Measurements from ENCODE around the gene COMT. TPM values are rescaled to one million over a fixed set of nuclear protein-coding genes. Genes with fewer than 3 reads are reported as not detected.

COMT gene
- polyA plus RNA-seq, 6 donors from 2014 or later = 62.2 to 76.0 (median 69.6) TPM

DNA sequence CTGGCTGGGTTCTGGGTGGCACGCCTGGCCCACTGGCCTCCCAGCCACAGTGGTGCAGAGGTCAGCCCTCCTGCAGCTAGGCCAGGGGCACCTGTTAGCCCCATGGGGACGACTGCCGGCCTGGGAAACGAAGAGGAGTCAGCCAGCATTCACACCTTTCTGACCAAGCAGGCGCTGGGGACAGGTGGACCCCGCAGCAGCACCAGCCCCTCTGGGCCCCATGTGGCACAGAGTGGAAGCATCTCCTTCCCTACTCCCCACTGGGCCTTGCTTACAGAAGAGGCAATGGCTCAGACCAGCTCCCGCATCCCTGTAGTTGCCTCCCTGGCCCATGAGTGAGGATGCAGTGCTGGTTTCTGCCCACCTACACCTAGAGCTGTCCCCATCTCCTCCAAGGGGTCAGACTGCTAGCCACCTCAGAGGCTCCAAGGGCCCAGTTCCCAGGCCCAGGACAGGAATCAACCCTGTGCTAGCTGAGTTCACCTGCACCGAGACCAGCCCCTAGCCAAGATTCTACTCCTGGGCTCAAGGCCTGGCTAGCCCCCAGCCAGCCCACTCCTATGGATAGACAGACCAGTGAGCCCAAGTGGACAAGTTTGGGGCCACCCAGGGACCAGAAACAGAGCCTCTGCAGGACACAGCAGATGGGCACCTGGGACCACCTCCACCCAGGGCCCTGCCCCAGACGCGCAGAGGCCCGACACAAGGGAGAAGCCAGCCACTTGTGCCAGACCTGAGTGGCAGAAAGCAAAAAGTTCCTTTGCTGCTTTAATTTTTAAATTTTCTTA, 27.8 kb downstream of the COMT start:
- no peak for DNase-seq
- ATAC-seq (ENCODE audit: low read depth in 2 of 2) = no peak
- Mint-ChIP-seq H3K4me3 (peak overlapping the region in 1 of 8 donors; percentile 15), H3K36me3 (no peaks in the 10 kb centered on the region), H3K9me3 (no peaks in the 10 kb centered on the region), H3K4me1 (peaks cover 6 to 16% (median 9%) of the 10 kb centered on the region in 3 donors), H3K27ac (peak overlapping the region in 1 of 6 donors; percentile 19), H3K27me3 (no peaks in the 10 kb centered on the region)

GRCh38 chr22:19970031-19970478, 28.5 kb downstream of the COMT start:
- Mint-ChIP-seq H3K4me3 (no peak overlapping the region), H3K4me1 (peaks cover 9 to 21% (median 13%) of the 10 kb centered on the region in 3 donors), H3K27ac (peak overlapping the region in 1 of 6 donors; percentile 80), H3K36me3 (no peaks in the 10 kb centered on the region), H3K27me3 (peaks cover 0 to 6% (median 0%) of the 10 kb centered on the region in 3 donors), H3K9me3 (no peaks in the 10 kb centered on the region)
- ATAC-seq (ENCODE audit: low read depth in 2 of 2) = no peak
- no peak for DNase-seq

DNA sequence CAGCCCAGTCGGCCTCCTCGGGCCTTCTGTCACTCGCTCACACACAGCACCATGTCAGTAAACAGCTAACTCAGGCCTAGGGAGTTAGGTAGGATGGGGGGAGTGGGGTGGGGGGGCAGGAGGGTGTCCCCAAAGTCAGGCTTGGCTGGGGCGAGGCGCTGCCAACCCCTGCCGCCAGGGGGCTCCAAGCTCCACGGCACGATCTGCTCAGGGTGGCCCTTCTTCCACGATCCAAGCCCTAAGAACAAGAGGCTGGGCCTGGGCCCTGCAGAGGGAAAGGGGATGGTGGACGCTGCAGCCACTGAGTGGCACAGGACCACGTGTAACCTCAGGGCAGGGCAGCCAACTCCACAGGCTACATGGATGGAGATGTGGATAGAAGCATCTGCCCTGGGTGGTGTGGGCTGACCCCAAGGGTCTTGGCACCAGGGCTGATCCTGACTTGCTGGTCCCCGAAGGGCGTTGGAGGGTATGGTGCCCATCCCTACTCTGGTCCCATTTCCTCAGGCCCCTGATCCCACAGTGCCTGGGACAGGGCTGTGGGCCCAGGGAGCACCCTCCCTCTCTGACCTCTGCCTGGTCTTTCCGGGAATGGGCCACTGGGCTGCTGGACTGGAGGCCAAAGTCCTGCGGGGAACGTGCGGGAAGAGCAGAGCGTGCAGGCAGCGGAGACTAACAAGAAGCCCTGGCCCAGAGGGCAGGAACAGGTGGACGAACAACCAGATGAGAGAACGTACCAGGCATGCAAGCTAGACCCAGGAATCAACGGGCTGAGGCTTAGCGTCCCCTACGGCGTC, 29.1 kb downstream of the COMT start:
- H3K27me3 Mint-ChIP-seq = peaks cover 0 to 12% (median 0%) of the 10 kb centered on the region in 3 donors
- peak overlapping the region in 1 of 6 donors; percentile 80 for H3K27ac Mint-ChIP-seq
- H3K36me3 Mint-ChIP-seq = no peaks in the 10 kb centered on the region
- peaks cover 0 to 1% (median 0%) of the 10 kb centered on the region in 7 donors for H3K9me3 Mint-ChIP-seq
- ATAC-seq (ENCODE audit: low read depth in 2 of 2) (peak; percentile 79 to 82), DNase-seq (peak; percentile 67)
- peak overlapping the region in 1 of 8 donors; percentile 62 for H3K4me3 Mint-ChIP-seq
- H3K4me1 Mint-ChIP-seq = peaks cover 14 to 27% (median 18%) of the 10 kb centered on the region in 3 donors

DNA sequence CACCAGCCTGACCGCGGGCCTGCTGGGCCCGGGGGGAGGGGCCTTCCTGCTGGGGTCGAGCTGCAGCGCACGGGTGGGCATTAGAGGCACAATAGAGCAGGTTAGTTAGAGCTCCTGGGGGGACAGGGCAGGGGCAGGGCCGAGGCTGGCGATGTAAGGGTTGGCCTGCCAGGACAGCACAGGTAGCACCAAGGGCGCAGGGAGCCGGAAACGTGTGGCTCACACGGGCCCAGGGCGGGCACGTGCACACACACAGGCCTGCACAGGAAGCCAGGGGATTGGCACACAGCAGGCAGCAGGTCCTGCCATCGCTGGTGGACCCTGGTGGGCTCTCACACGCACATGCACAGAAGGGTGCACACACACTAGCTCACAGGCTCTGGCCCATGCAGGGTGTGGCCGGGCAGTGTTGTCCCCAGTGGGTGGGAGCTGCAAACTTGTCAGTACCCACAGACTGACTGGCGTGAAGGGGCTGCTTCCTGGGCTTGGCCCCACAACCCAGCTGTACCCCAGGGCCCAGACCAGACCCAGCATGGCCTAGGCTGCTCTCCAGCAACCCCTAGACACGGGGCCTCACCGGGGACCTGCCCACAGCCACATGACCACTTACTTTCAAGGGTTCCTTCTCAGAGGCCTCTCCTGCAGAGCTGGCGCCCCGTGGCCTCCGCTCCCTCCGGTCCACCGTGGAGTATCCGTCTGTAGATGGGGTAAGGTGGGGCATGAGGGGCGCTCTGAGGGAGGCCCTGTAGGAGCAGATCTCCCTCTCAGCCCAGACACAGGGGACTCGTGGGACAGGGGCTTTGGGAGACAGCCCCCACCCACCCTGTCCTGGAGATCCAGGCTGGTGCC, 29.9 kb downstream of the COMT start:
- H3K27me3 Mint-ChIP-seq = peaks cover 0 to 13% (median 0%) of the 10 kb centered on the region in 3 donors
- DNase-seq (no peak), ATAC-seq (ENCODE audit: low read depth in 2 of 2) (no peak)
- H3K4me3 Mint-ChIP-seq = no peak overlapping the region
- H3K36me3 Mint-ChIP-seq = no peaks in the 10 kb centered on the region
- peaks cover 0 to 1% (median 0%) of the 10 kb centered on the region in 7 donors for H3K9me3 Mint-ChIP-seq
- H3K4me1 Mint-ChIP-seq = peaks cover 14 to 27% (median 18%) of the 10 kb centered on the region in 3 donors
- H3K27ac Mint-ChIP-seq = no peak overlapping the region

- H3K27me3 Mint-ChIP-seq = peaks cover 0 to 13% (median 0%) of the 10 kb centered on the region in 3 donors
- peaks cover 0 to 1% (median 0%) of the 10 kb centered on the region in 7 donors for H3K9me3 Mint-ChIP-seq
- no peak for DNase-seq
- no peaks in the 10 kb centered on the region for H3K36me3 Mint-ChIP-seq
- H3K27ac Mint-ChIP-seq = no peak overlapping the region
- no peak for ATAC-seq (ENCODE audit: low read depth in 2 of 2)
- H3K4me3 Mint-ChIP-seq = no peak overlapping the region
- peaks cover 14 to 27% (median 18%) of the 10 kb centered on the region in 3 donors for H3K4me1 Mint-ChIP-seq
Measured at GRCh38 chr22:19972251-19972650, 30.7 kb downstream of the COMT start.

GRCh38 chr22:19972652-19973550, 31.3 kb downstream of the COMT start:
- no peak for DNase-seq
- no peak for ATAC-seq (ENCODE audit: low read depth in 2 of 2)
- no peak overlapping the region for H3K4me3 Mint-ChIP-seq
- H3K27me3 Mint-ChIP-seq = peaks cover 0 to 13% (median 0%) of the 10 kb centered on the region in 3 donors
- no peak overlapping the region for H3K27ac Mint-ChIP-seq
- H3K4me1 Mint-ChIP-seq = peaks cover 14 to 27% (median 18%) of the 10 kb centered on the region in 3 donors
- H3K9me3 Mint-ChIP-seq = peaks cover 0 to 1% (median 0%) of the 10 kb centered on the region in 7 donors
- no peaks in the 10 kb centered on the region for H3K36me3 Mint-ChIP-seq

DNA sequence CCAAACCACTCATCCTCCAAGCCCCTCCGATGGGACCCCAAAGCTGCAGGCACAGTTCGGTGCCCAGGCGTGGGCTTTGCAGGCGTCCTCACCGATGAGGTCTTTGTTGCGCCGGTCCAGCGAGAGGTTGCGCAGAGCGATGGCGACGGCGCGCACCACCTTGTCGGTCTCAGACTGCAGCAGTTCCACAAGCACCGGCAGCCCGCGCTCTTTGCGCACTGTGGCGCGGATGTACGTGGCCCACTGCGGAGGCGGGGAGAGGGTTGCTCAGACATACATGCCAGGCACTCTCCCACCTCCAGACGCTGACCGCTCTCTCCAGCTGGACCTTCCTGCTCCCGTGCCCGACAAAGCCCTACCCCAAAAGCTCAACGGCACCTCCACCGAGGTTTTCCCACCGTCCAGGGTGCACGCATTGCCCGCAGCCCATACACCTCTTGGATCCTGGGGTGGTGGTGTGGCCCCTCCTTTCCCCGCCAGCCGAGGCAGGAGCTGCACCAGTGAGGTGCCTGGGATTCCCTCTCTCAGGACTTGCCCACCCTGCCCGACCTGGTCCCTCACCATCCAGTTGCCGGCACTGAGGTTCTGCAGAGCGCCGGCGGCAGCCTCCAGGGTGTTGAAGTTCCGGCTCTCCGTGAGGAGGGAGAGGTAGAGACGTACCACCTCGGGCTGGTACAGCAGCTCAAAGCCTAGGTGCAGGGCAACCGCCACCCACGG, 32.1 kb downstream of the COMT start:
- Mint-ChIP-seq H3K4me1 (peaks cover 14 to 27% (median 18%) of the 10 kb centered on the region in 3 donors), H3K27me3 (peaks cover 0 to 13% (median 0%) of the 10 kb centered on the region in 3 donors), H3K9me3 (peaks cover 0 to 1% (median 0%) of the 10 kb centered on the region in 7 donors), H3K36me3 (no peaks in the 10 kb centered on the region), H3K4me3 (peak overlapping the region in 1 of 8 donors; percentile 41), H3K27ac (no peak overlapping the region)
- ATAC-seq (ENCODE audit: low read depth in 2 of 2) = no peak
- DNase-seq = no peak

GRCh38 chr22:19974268-19974861, 32.8 kb downstream of the COMT start:
- Mint-ChIP-seq H3K9me3 (peaks cover 0 to 1% (median 0%) of the 10 kb centered on the region in 7 donors), H3K4me1 (peaks cover 14 to 27% (median 18%) of the 10 kb centered on the region in 3 donors), H3K4me3 (no peak overlapping the region), H3K36me3 (no peaks in the 10 kb centered on the region), H3K27me3 (peaks cover 0 to 13% (median 0%) of the 10 kb centered on the region in 3 donors), H3K27ac (peak overlapping the region in 1 of 6 donors; percentile 53)
- no peak for DNase-seq
- ATAC-seq (ENCODE audit: low read depth in 2 of 2) = peak; percentile 53 to 62

DNA sequence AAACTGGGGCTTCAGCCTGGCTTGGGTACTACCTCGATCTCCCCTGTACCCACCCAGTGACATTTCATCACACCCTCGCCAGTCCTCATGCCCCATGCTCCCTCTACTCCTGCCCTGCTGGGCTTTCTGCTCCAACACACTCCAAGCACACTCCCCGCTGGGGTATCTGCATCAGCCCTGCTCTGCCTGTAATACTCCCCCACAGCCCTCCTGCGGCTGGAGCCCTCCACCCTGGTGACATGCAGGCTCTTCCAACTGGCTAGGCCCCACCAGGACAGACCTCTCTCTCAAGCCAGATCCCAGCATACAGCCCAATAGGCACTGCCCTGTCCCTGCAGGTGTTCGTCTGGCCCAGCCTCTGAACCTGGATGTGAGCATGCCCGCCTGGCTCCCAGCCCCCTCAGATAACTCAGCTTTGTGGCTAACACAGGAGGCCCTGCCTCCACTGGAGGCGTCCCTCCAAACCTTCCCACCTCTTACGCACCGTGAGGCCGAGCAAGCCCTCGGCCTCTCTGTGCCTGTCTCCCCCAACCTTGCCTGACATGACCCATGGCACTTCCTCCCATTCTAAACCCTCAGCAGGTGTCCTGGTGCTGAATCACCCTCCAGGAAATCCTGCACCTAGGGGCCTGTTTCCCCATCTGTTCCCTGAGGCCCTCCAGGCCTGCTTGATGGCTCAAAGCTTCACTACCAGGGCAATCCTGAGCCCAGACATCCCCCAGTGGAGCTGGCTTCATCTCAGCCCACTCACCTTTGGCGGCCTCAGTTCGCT, 33.5 kb downstream of the COMT start:
- Mint-ChIP-seq H3K36me3 (no peaks in the 10 kb centered on the region), H3K27ac (peak overlapping the region in 3 of 6 donors; percentile 38 to 63 (median 53)), H3K4me1 (peaks cover 14 to 27% (median 18%) of the 10 kb centered on the region in 3 donors), H3K9me3 (peaks cover 0 to 1% (median 0%) of the 10 kb centered on the region in 7 donors), H3K4me3 (peak overlapping the region in 1 of 8 donors; percentile 79), H3K27me3 (peaks cover 0 to 13% (median 0%) of the 10 kb centered on the region in 3 donors)
- ATAC-seq (ENCODE audit: low read depth in 2 of 2) (no peak), DNase-seq (no peak)

DNA sequence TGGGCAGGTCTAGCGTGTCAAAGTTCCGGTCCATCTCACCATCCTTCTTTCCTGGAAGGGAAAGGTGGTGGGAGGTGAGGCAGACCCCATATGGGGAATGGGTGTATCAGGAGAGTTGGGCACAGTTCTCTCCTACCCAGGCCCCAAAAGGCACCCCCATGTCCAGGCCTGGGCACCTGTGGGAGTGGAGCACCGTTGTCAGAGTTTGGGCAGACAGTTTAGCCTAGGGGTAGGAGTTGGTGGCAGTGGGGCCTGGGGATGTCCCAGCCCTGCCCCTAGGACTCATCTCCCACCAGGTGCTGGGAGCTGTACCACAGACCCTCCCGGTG, 34.1 kb downstream of the COMT start:
- H3K27me3 Mint-ChIP-seq = peaks cover 0 to 13% (median 0%) of the 10 kb centered on the region in 3 donors
- H3K36me3 Mint-ChIP-seq = no peaks in the 10 kb centered on the region
- H3K27ac Mint-ChIP-seq = peak overlapping the region in 2 of 6 donors; percentile 3 to 53
- ATAC-seq (ENCODE audit: low read depth in 2 of 2) (no peak), DNase-seq (no peak)
- peaks cover 13 to 23% (median 14%) of the 10 kb centered on the region in 3 donors for H3K4me1 Mint-ChIP-seq
- peaks cover 0 to 1% (median 0%) of the 10 kb centered on the region in 7 donors for H3K9me3 Mint-ChIP-seq
- no peak overlapping the region for H3K4me3 Mint-ChIP-seq

DNA sequence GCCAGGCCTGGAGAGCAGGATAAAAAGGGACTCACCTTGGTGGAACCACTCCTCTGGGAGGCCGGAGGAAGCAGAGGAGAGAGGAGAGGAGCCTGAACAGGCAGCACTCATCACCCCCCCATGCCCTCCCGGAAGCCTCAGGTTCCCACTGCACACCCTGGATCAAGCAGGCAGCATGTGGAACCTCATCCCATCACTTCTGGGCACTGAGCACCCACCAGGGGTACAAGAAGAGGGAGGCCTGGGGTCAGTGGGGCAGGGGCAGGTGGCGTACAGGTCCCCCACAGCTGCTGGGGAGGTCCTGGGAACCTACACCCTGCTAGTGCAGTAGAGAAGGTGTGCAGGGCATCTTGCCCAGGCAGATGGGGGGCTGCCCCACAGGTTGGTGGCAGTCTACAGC, 35.1 kb downstream of the COMT start:
- ATAC-seq (ENCODE audit: low read depth in 2 of 2) (no peak), DNase-seq (no peak)
- Mint-ChIP-seq H3K36me3 (no peaks in the 10 kb centered on the region), H3K27me3 (peaks cover 0 to 13% (median 0%) of the 10 kb centered on the region in 3 donors), H3K27ac (no peak overlapping the region), H3K9me3 (peaks cover 0 to 1% (median 0%) of the 10 kb centered on the region in 7 donors), H3K4me3 (no peak overlapping the region), H3K4me1 (peaks cover 9 to 20% (median 9%) of the 10 kb centered on the region in 3 donors)
